K562 (cell line): ENCODE data around the gene OARD1. TPM values are rescaled to one million over a fixed set of nuclear protein-coding genes. Genes with fewer than 3 reads are reported as not detected.
A peak's percentile ranks its signal among the peaks of the same experiment; 100 is the strongest.

Experiments
- BDP1 ChIP-seq: IDR thresholded peaks from 3 replicates; pipeline ENCODE4 v1.6.1; 2011; ENCODE audit not compliant: insufficient read length, insufficient read depth
- BRF2 ChIP-seq: IDR thresholded peaks from 3 replicates; pipeline ENCODE4 v1.6.1; 2011; ENCODE audit warnings: borderline replicate concordance, mild to moderate bottlenecking; ENCODE audit not compliant: insufficient read length, insufficient read depth
- CHD2 ChIP-seq: IDR thresholded peaks from 2 replicates; pipeline ENCODE4 v1.6.1; 2011; ENCODE audit warnings: low read depth, low read length
- CLOCK ChIP-seq: fragments of 250-450 bp; sonication (Bioruptor Pico); IDR thresholded peaks from 2 replicates; pipeline ENCODE4 v1.4.0; 2020; ENCODE audit warnings: mild to moderate bottlenecking, moderate library complexity, borderline replicate concordance
- FUS ChIP-seq: fragments of 200-400 bp; formaldehyde crosslinking; optimal IDR thresholded peaks from 2 replicates; pipeline ENCODE3; 2017; ENCODE audit warnings: low read depth, low read length
- HCFC1 ChIP-seq: IDR thresholded peaks from 2 replicates; pipeline ENCODE4 v1.6.1; 2012; ENCODE audit warnings: low read depth, low read length, improper control_type of control experiment
- MECOM ChIP-seq: fragments of 250-450 bp; sonication (Bioruptor Pico); IDR thresholded peaks from 2 replicates; pipeline ENCODE4 v1.8.0; 2022; ENCODE audit warnings: inconsistent platforms
- MYC ChIP-seq, 2 experiments: fragments of 250-450 bp in 1 of 2; sonication (Bioruptor Pico) in 1 of 2; IDR thresholded peaks; 2 replicates each; pipeline versions ENCODE4 v1.5.1 to v1.6.1; 2012 to 2021; ENCODE audit warnings: low read depth in 2 of 2, borderline replicate concordance in 1 of 2, improper control_type of control experiment in 1 of 2, low read length in 1 of 2, mild to moderate bottlenecking in 1 of 2, moderate library complexity in 1 of 2
- NFIC ChIP-seq: fragments of 450-650 bp; IDR thresholded peaks from 2 replicates; pipeline ENCODE4 v1.6.1; 2017; ENCODE audit warnings: mild to moderate bottlenecking, inconsistent platforms
- POLR2B ChIP-seq: fragments of 450-650 bp; IDR thresholded peaks from 2 replicates; pipeline ENCODE4 v1.6.1; 2018; ENCODE audit warnings: low read depth; ENCODE audit not compliant: partially characterized antibody
- SRSF3 ChIP-seq: fragments of 200-400 bp; formaldehyde crosslinking; IDR thresholded peaks from 2 replicates; pipeline ENCODE4 v1.6.1; 2016; ENCODE audit warnings: mild to moderate bottlenecking, low read length, moderate library complexity; ENCODE audit not compliant: insufficient read depth
- ZNF197 ChIP-seq: fragments of 200-800 bp; sonication (Bioruptor generic); IDR thresholded peaks from 2 replicates; pipeline ENCODE4 v1.6.1; 2016; ENCODE audit warnings: low read depth, missing genetic modification characterization, missing compliant biosample characterization
- ZNF280B ChIP-seq: fragments of 250-450 bp; sonication (Bioruptor Pico); IDR thresholded peaks from 2 replicates; pipeline ENCODE4 v1.5.1; 2021; ENCODE audit warnings: mild to moderate bottlenecking
- ZNF551 ChIP-seq: fragments of 250-450 bp; sonication (Bioruptor Pico); IDR thresholded peaks from 2 replicates; pipeline ENCODE4 v1.5.0; 2021; ENCODE audit warnings: mild to moderate bottlenecking, moderate library complexity
- ZNF780A ChIP-seq: fragments of 250-450 bp; sonication (Bioruptor Pico); IDR thresholded peaks from 2 replicates; pipeline ENCODE4 v1.5.0; 2021; ENCODE audit warnings: mild to moderate bottlenecking
- polyA plus RNA-seq, 8 experiments: library from polyadenylated mRNA; depleted of rRNA in 4 of 8; stranded (reverse) in 5 of 8; unstranded in 3 of 8; fragments of >200 nt; fragmentation: Nextera tagmentation in 2 of 8; fragmentation: Illumina TruSeq in 1 of 8; extraction: Ambion mirVana in 2 of 8; extraction: Trizol in 1 of 8; gene quantifications; 2 replicates each; pipeline versions ENCODE4 v1.2.1 to v1.2.3, GENCODE V29; 2011 to 2014; ENCODE audit warnings: inconsistent platforms in 1 of 8, missing spikeins in 1 of 8
- total RNA-seq, 7 experiments: library from RNA; depleted of rRNA in 6 of 7; stranded (reverse); fragments of >200 nt in 6 of 7; fragmentation: Illumina TruSeq in 2 of 7; extraction: Trizol in 2 of 7; gene quantifications; 2 replicates each; pipeline versions ENCODE4 v1.2.1 to v1.2.3, GENCODE V29; 2011 to 2021; ENCODE audit warnings: low replicate concordance in 1 of 7

OARD1 gene
- total and polyA plus RNA-seq, 9 of the 15 experiments (the other 6 are each of a cell fraction or from before 2014, with no cell fraction given): 43.4 to 88.3 (median 61.1) TPM

GRCh38 chr6:41071923-41072835 lies at the start of gene OARD1 (continued):
- TF ChIP-seq MECOM (no peak), ZNF551 (CRISPR knock-in tag) (no peak), ZNF780A (no peak), CLOCK (no peak), ZNF280B (CRISPR knock-in tag) (no peak), MYC (IDR thresholded peaks at IDR 0.05; ENCODE audit: low read depth, low read length) (peak; percentile 36; the same call in 1 of the 2 replicates), MYC (CRISPR knock-in tag; IDR thresholded peaks at IDR 0.05; ENCODE audit: borderline replicate concordance, low read depth) (0 out of 2 replicates have a peak, but pooled peaks have one; percentile 25), SRSF3 (no peak), FUS (no peak), CHD2 (no peak; the same call in 1 of the 2 replicates), NFIC (peak; percentile 42; the same call in 1 of the 2 replicates), POLR2B (peak; percentile 72), ZNF197 (CRISPR knock-in tag) (0 out of 2 replicates have a peak, but pooled peaks have one; percentile 19), HCFC1 (peak; percentile 88), BRF2 (no peak), BDP1 (no peak)
